DMS153 treated with DMSO at 0.1 percent for 48 hours (cell line): ENCODE measurements around the gene ZBTB44.
"Not testable (repeated sequence)": the region's sequence is repeated elsewhere in the genome, so short reads cannot be mapped to it uniquely, and the experiment has no call there.

Experiments used
- DNase-seq: peaks from one replicate; lab custom pipeline; 2025; ENCODE audit not compliant: unreplicated experiment; lab: John Stamatoyannopoulos, UW

Gene ZBTB44

GRCh38 chr11:130314750-130315285 is at the start of gene ZBTB44:
TSS of gene ZBTB44 (minus strand) at chr11:130314917. CDS start at chr11:130261873, 53,044 bp downstream.
- DNase-seq: peak; percentile 79

GRCh38 chr11:130359419-130359818 is 44.7 kb upstream of the ZBTB44 start:
- DNase-seq: no peak

GRCh38 chr11:130358398-130358797 is 43.7 kb upstream of the ZBTB44 start:
- DNase-seq: no peak

- no peak for DNase-seq
Observed at GRCh38 chr11:130347261-130347660, 32.5 kb upstream of the ZBTB44 start.

- DNase-seq: no peak
Observed at GRCh38 chr11:130344841-130345240, 30.1 kb upstream of the ZBTB44 start.

- DNase-seq: no peak
Observed at GRCh38 chr11:130340671-130341319, 26.1 kb upstream of the ZBTB44 start.

GRCh38 chr11:130338667-130339066 is 23.9 kb upstream of the ZBTB44 start:
- DNase-seq: no peak

GRCh38 chr11:130337281-130338089 is 22.8 kb upstream of the ZBTB44 start:
- no peak for DNase-seq

GRCh38 chr11:130331397-130331796 is 16.7 kb upstream of the ZBTB44 start:
- not testable (repeated sequence) for DNase-seq

- DNase-seq: no peak
Observed at GRCh38 chr11:130330101-130330684, 15.5 kb upstream of the ZBTB44 start.

GRCh38 chr11:130328420-130328819 is 13.7 kb upstream of the ZBTB44 start:
- DNase-seq: no peak

GRCh38 chr11:130327716-130328115 is 13.0 kb upstream of the ZBTB44 start:
- DNase-seq: no peak

- no peak for DNase-seq
Observed at GRCh38 chr11:130325691-130326090, 11.0 kb upstream of the ZBTB44 start.

GRCh38 chr11:130323452-130324450 is 9.0 kb upstream of the ZBTB44 start:
- no peak for DNase-seq

- no peak for DNase-seq
Observed at GRCh38 chr11:130322126-130322525, 7.4 kb upstream of the ZBTB44 start.

- no peak for DNase-seq
Observed at GRCh38 chr11:130318031-130318673, 3.4 kb upstream of the ZBTB44 start.

GRCh38 chr11:130315354-130315970 is 745 bp upstream of the ZBTB44 start:
- DNase-seq: peak; percentile 63

GRCh38 chr11:130314184-130314749 is 450 bp downstream of the ZBTB44 start:
- DNase-seq: no peak
